Measurements from ENCODE around the gene HMGCS1. TPM values are rescaled to one million over a fixed set of nuclear protein-coding genes. Genes with fewer than 3 reads are reported as not detected.
A peak's percentile ranks its signal among the peaks of the same experiment; 100 is the strongest.

HMGCS1 gene
- total and polyA plus RNA-seq, 9 of the 15 experiments (the other 6 are each of a cell fraction or from before 2014, with no cell fraction given) = 43.7 to 337 (median 111) TPM

DNA sequence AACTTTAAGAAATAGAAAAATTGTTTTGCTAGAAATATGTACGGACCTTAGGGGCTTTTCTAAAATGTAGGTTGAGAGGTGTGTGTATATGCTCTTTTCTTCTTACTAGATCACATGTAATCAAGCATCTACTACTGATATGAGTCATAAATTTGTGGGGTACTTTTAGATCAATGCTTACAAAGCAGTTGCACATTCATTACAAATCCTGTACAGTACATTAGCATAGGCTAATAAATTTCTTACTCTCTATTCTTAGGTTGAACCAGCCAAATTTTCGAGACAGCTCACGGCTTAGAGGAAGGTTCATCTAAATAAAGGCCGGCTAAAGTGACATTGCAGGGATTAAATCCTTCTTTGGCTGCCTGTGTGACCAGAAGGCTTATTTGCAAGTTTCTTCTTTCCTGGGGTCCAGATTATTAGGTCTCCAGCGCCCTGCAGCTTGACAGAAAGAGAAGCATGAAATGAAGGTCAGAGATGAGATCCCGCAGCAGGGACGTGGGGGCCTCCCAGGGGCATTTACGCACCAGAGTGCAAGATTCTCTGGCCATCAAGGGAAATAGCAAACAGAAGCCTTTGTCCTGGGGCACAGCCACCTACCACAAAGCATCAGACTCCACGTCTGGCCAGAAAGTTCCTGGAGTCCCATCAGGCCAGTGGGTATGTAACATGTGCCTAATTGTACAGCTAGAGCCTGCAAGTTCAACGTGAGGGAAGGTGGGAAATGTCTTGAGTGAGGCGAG, 68.2 kb downstream of the HMGCS1 start:
- TF ChIP-seq SLC30A9 (CRISPR knock-in tag; IDR thresholded peaks at IDR 0.05) = no peak
- no peak for TF ChIP-seq ZNF12 (CRISPR knock-in tag; IDR thresholded peaks at IDR 0.05)
- TF ChIP-seq, protein P1, sequence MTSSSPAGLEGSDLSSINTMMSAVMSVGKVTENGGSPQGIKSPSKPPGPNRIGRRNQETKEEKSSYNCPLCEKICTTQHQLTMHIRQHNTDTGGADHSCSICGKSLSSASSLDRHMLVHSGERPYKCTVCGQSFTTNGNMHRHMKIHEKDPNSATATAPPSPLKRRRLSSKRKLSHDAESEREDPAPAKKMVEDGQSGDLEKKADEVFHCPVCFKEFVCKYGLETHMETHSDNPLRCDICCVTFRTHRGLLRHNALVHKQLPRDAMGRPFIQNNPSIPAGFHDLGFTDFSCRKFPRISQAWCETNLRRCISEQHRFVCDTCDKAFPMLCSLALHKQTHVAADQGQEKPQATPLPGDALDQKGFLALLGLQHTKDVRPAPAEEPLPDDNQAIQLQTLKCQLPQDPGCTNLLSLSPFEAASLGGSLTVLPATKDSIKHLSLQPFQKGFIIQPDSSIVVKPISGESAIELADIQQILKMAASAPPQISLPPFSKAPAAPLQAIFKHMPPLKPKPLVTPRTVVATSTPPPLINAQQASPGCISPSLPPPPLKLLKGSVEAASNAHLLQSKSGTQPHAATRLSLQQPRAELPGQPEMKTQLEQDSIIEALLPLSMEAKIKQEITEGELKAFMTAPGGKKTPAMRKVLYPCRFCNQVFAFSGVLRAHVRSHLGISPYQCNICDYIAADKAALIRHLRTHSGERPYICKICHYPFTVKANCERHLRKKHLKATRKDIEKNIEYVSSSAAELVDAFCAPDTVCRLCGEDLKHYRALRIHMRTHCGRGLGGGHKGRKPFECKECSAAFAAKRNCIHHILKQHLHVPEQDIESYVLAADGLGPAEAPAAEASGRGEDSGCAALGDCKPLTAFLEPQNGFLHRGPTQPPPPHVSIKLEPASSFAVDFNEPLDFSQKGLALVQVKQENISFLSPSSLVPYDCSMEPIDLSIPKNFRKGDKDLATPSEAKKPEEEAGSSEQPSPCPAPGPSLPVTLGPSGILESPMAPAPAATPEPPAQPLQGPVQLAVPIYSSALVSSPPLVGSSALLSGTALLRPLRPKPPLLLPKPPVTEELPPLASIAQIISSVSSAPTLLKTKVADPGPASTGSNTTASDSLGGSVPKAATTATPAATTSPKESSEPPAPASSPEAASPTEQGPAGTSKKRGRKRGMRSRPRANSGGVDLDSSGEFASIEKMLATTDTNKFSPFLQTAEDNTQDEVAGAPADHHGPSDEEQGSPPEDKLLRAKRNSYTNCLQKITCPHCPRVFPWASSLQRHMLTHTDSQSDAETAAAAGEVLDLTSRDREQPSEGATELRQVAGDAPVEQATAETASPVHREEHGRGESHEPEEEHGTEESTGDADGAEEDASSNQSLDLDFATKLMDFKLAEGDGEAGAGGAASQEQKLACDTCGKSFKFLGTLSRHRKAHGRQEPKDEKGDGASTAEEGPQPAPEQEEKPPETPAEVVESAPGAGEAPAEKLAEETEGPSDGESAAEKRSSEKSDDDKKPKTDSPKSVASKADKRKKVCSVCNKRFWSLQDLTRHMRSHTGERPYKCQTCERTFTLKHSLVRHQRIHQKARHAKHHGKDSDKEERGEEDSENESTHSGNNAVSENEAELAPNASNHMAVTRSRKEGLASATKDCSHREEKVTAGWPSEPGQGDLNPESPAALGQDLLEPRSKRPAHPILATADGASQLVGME (CRISPR knock-in tag; IDR thresholded peaks at IDR 0.05) = no peak
- no peak for TF ChIP-seq YBX1 (IDR thresholded peaks at IDR 0.05)
- no peak for TF ChIP-seq NUFIP1 (IDR thresholded peaks at IDR 0.05; ENCODE audit: partially characterized antibody)
- TF ChIP-seq TGIF2 (CRISPR knock-in tag; IDR thresholded peaks at IDR 0.05) = no peak
- TF ChIP-seq, protein P2, sequence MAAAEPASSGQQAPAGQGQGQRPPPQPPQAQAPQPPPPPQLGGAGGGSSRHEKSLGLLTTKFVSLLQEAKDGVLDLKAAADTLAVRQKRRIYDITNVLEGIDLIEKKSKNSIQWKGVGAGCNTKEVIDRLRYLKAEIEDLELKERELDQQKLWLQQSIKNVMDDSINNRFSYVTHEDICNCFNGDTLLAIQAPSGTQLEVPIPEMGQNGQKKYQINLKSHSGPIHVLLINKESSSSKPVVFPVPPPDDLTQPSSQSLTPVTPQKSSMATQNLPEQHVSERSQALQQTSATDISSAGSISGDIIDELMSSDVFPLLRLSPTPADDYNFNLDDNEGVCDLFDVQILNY (CRISPR knock-in tag; IDR thresholded peaks at IDR 0.05) = no peak
- no peak for TF ChIP-seq STAT5A (IDR thresholded peaks at IDR 0.05; ENCODE audit: borderline replicate concordance, low read length)
- TF ChIP-seq BCOR (IDR thresholded peaks at IDR 0.05) = no peak
- TF ChIP-seq ZNF124 (CRISPR knock-in tag; IDR thresholded peaks at IDR 0.05) = no peak
- no peak for TF ChIP-seq ZNF764 (CRISPR knock-in tag; IDR thresholded peaks at IDR 0.05; ENCODE audit: low read depth)
- H3K36me3 ChIP-seq (ENCODE audit: control insufficient read depth, insufficient read depth, low read length) = no peaks in the 10 kb centered on the region
- 13% methylated on average over 11 of the region's 11 CpGs for WGBS (ENCODE audit: insufficient coverage, low coverage, missing lambda C conversion rate)
- intact Hi-C loops (cut with micrococcal nuclease) (no loop called here), in situ Hi-C loops (cut with MboI) (no loop called here)
- no peak overlapping the region for H3K4me3 ChIP-seq
- peaks cover 6 to 26% of the 10 kb centered on the region in 2 experiments; a peak in 4 of 5 replicates for H3K27me3 ChIP-seq (ENCODE audit: control insufficient read depth in 2 of 2, insufficient read depth in 2 of 2, low read length in 2 of 2)
- H3K9me3 ChIP-seq (replicated peaks; ENCODE audit: control insufficient read depth, insufficient read depth, low read depth, low read length) = no peaks in the 10 kb centered on the region
- no peak overlapping the region for H3K4me2 ChIP-seq (ENCODE audit: insufficient read depth, low read length)
- H3K79me2 ChIP-seq (ENCODE audit: control insufficient read depth, insufficient read depth, low read length) = no peaks in the 10 kb centered on the region
- peak; percentile 29 for FAIRE-seq
- H3K9ac ChIP-seq (ENCODE audit: insufficient read depth in 1 of 2, low read depth in 2 of 2, low read length in 2 of 2) = 0 out of 4 replicates have a peak overlapping the region, but pooled peaks of 1 of the 2 experiments have one; percentile 8
- POLR2A ChIA-PET = interaction anchor here (1.2 kb wide), 1 partner anchor 25 kb away, joined by 3 read pairs; no protein-coding TSS in a partner anchor
- H2AFZ ChIP-seq (ENCODE audit: low read depth, low read length) = peak overlapping the region; percentile 47
- no peak overlapping the region for H3K27ac ChIP-seq (ENCODE audit: extremely low read depth, low read depth, low read length)
- peak; percentile 50 for ATAC-seq
- no peaks in the 10 kb centered on the region; a peak in 1 of 5 replicates for H3K4me1 ChIP-seq (replicated peaks in 1 of 2; ENCODE audit: control insufficient read depth in 2 of 2, insufficient read depth in 2 of 2, low read length in 2 of 2)
- no peak for DNase-seq (ENCODE audit: extremely low read depth in 1 of 4, low spot score in 3 of 4)
- CTCF ChIA-PET (ENCODE audit: low intra/inter-chr PET ratio) = no interaction called here
- BruUV-seq (replicated peaks) = no TSS peak
- no peaks in the 10 kb centered on the region for H4K20me1 ChIP-seq (replicated peaks; ENCODE audit: control insufficient read depth, insufficient read depth, low read length)
- no peaks in the 10 kb centered on the region for H3K9me1 ChIP-seq (ENCODE audit: control insufficient read depth, insufficient read depth, low read length)
